ENCODE measurements around the gene MAML2.

DNA sequence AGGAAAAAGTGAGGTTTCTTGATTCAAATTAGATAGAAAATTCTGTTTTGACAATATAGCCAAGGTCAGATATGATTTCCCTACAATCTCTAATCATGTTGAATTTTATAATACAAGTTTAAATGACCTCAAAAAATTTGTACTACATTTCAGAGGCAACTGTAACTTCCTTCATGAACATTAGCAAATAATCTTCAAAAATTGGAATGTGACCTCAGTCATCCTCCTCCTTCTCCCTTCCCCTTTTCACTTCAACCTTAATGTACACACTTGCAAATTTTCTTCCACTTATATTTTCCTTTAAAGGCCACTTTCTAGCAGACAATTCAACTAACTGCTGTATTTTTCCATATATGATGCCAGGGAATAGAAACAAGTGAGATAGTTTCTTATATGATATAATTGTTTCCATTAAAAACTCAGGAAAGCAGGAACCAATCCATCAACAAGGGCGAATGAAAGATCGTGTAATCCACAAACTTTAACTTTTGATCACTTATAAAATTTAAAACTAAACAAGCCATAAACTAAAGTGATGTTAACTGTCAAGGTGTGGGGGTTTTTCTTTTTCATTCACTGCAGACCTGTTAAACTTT lies 60.3 kb downstream of the MAML2 start:
- TF ChIP-seq, protein P1, sequence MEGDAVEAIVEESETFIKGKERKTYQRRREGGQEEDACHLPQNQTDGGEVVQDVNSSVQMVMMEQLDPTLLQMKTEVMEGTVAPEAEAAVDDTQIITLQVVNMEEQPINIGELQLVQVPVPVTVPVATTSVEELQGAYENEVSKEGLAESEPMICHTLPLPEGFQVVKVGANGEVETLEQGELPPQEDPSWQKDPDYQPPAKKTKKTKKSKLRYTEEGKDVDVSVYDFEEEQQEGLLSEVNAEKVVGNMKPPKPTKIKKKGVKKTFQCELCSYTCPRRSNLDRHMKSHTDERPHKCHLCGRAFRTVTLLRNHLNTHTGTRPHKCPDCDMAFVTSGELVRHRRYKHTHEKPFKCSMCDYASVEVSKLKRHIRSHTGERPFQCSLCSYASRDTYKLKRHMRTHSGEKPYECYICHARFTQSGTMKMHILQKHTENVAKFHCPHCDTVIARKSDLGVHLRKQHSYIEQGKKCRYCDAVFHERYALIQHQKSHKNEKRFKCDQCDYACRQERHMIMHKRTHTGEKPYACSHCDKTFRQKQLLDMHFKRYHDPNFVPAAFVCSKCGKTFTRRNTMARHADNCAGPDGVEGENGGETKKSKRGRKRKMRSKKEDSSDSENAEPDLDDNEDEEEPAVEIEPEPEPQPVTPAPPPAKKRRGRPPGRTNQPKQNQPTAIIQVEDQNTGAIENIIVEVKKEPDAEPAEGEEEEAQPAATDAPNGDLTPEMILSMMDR (IDR thresholded peaks at IDR 0.05): no peak
- no peak for TF ChIP-seq POLR2A (IDR thresholded peaks at IDR 0.05)
